HEK293 (cell line): ENCODE data around the gene STX10.

Source experiments
- CTCF ChIA-PET: fragments of 350-600 bp; formaldehyde crosslinking; extraction: SDS; loops from one replicate; lab custom pipeline; 2021; ENCODE audit warnings: antibody characterized with exemption; lab: Yijun Ruan, JAX
- POLR2A ChIA-PET: fragments of 300-600 bp; formaldehyde crosslinking; extraction: SDS; loops from one replicate; lab custom pipeline; 2020; ENCODE audit warnings: antibody characterized with exemption, inconsistent platforms; lab: Yijun Ruan, JAX
- H3K27ac ChIP-seq: fragments of 200-500 bp; sonication (Bioruptor generic); 2 replicates; pipeline ENCODE4 v1.5.1; 2014; ENCODE audit warnings: low read depth, low read length, control low read depth, inconsistent platforms; ENCODE audit errors: extremely low read depth
- H3K36me3 ChIP-seq, 2 experiments: fragments of 200-500 bp in 1 of 2; sonication (Bioruptor generic) in 1 of 2; 1 replicate in 1 of 2; 2 replicates in 1 of 2; pipeline ENCODE4 v1.5.1; 2014 to 2017; ENCODE audit warnings: inconsistent platforms in 2 of 2, low read length in 2 of 2; ENCODE audit not compliant: control insufficient read depth in 2 of 2, insufficient read depth in 1 of 2
- H3K4me1 ChIP-seq: fragments of 200-500 bp; sonication (Bioruptor generic); 2 replicates; pipeline ENCODE4 v1.5.1; 2014; ENCODE audit warnings: mild to moderate bottlenecking, low read length, inconsistent platforms; ENCODE audit not compliant: control insufficient read depth, insufficient read depth
- H3K4me3 ChIP-seq: 2 replicates; pipeline ENCODE4 v1.5.1; 2011; ENCODE audit warnings: low read depth, mild to moderate bottlenecking, control low read depth, low read length, moderate library complexity
- H3K9me3 ChIP-seq: fragments of 200-500 bp; sonication (Bioruptor generic); 2 replicates; pipeline ENCODE4 v1.5.1; 2014; ENCODE audit warnings: low read depth, low read length, inconsistent platforms; ENCODE audit not compliant: control insufficient read depth, insufficient read depth
- IKZF3 ChIP-seq: fragments of 450-650 bp; IDR thresholded peaks from 2 replicates; pipeline ENCODE4 v1.5.0; 2018; ENCODE audit warnings: missing biosample characterization, mild to moderate bottlenecking, missing genetic modification characterization, moderate library complexity
- KLF1 ChIP-seq: fragments of 450-650 bp; formaldehyde crosslinking; IDR thresholded peaks from 2 replicates; pipeline ENCODE4 v1.5.1; 2016; ENCODE audit warnings: missing biosample characterization, missing genetic modification characterization
- KLF8 ChIP-seq: fragments of 450-650 bp; formaldehyde crosslinking; IDR thresholded peaks from 2 replicates; pipeline ENCODE4 v1.5.1; 2016; ENCODE audit warnings: missing biosample characterization, missing genetic modification characterization
- MZF1 ChIP-seq: fragments of 450-650 bp; formaldehyde crosslinking; IDR thresholded peaks from 2 replicates; pipeline ENCODE4 v1.5.1; 2017; ENCODE audit warnings: missing biosample characterization, missing genetic modification characterization, borderline replicate concordance
- PRDM1 ChIP-seq: fragments of 450-650 bp; formaldehyde crosslinking; IDR thresholded peaks from 2 replicates; pipeline ENCODE4; 2016; ENCODE audit warnings: missing biosample characterization, missing genetic modification characterization
- SP2 ChIP-seq: fragments of 450-650 bp; formaldehyde crosslinking; IDR thresholded peaks from 2 replicates; pipeline ENCODE4 v1.5.1; 2016; ENCODE audit warnings: missing biosample characterization, missing genetic modification characterization
- TCF7L2 ChIP-seq: IDR thresholded peaks from 2 replicates; pipeline ENCODE4 v1.6.1; 2011; ENCODE audit warnings: low read depth, mild to moderate bottlenecking, inconsistent platforms, low read length, moderate library complexity, borderline replicate concordance
- ZBTB48 ChIP-seq: fragments of 450-650 bp; formaldehyde crosslinking; IDR thresholded peaks from 2 replicates; pipeline ENCODE4 v1.5.1; 2016; ENCODE audit warnings: missing biosample characterization, missing genetic modification characterization
- ZFP69B ChIP-seq: fragments of 450-650 bp; formaldehyde crosslinking; IDR thresholded peaks from 2 replicates; pipeline ENCODE4 v1.5.1; 2016; ENCODE audit warnings: missing biosample characterization, missing genetic modification characterization
- ZNF121 ChIP-seq: fragments of 450-650 bp; formaldehyde crosslinking; IDR thresholded peaks from 2 replicates; pipeline ENCODE4 v1.5.1; 2016; ENCODE audit warnings: missing biosample characterization, missing genetic modification characterization
- ZNF146 ChIP-seq: fragments of 450-650 bp; formaldehyde crosslinking; IDR thresholded peaks from 2 replicates; pipeline ENCODE4 v1.5.1; 2016; ENCODE audit warnings: missing biosample characterization, missing genetic modification characterization
- ZNF16 ChIP-seq: fragments of 450-650 bp; formaldehyde crosslinking; IDR thresholded peaks from 2 replicates; pipeline ENCODE4 v1.5.1; 2016; ENCODE audit warnings: low read depth, missing biosample characterization, missing genetic modification characterization
- ZNF174 ChIP-seq: fragments of 450-650 bp; formaldehyde crosslinking; IDR thresholded peaks from 2 replicates; pipeline ENCODE4 v1.5.0; 2017; ENCODE audit warnings: missing biosample characterization, mild to moderate bottlenecking, missing genetic modification characterization
- ZNF175 ChIP-seq: fragments of 450-650 bp; formaldehyde crosslinking; IDR thresholded peaks from 2 replicates; pipeline ENCODE4 v1.5.1; 2016; ENCODE audit warnings: missing biosample characterization, missing genetic modification characterization
- ZNF211 ChIP-seq: fragments of 450-650 bp; formaldehyde crosslinking; IDR thresholded peaks from 2 replicates; pipeline ENCODE4 v1.5.1; 2016; ENCODE audit warnings: low read depth, missing biosample characterization, missing genetic modification characterization
- ZNF266 ChIP-seq: fragments of 450-650 bp; formaldehyde crosslinking; IDR thresholded peaks from 2 replicates; pipeline ENCODE4 v1.5.1; 2016; ENCODE audit warnings: missing biosample characterization, missing genetic modification characterization, low read depth
- ZNF274 ChIP-seq, 2 experiments: fragments of 200-500 bp in 1 of 2; fragments of 450-650 bp in 1 of 2; sonication (Bioruptor generic) in 1 of 2; formaldehyde crosslinking in 1 of 2; IDR thresholded peaks; 2 replicates each; pipeline versions ENCODE4 v1.5.1 to v1.6.1; 2014 to 2016; ENCODE audit warnings: borderline replicate concordance in 1 of 2, inconsistent platforms in 1 of 2, low read length in 1 of 2, missing biosample characterization in 1 of 2, missing genetic modification characterization in 1 of 2
- ZNF341 ChIP-seq: fragments of 450-650 bp; formaldehyde crosslinking; IDR thresholded peaks from 2 replicates; pipeline ENCODE4; 2016; ENCODE audit warnings: low read depth, missing biosample characterization, missing genetic modification characterization
- ZNF37A ChIP-seq: fragments of 450-650 bp; IDR thresholded peaks from 2 replicates; pipeline ENCODE4 v1.5.1; 2018; ENCODE audit warnings: missing biosample characterization, missing genetic modification characterization
- ZNF433 ChIP-seq: fragments of 450-650 bp; formaldehyde crosslinking; IDR thresholded peaks from 2 replicates; pipeline ENCODE4 v1.5.1; 2016; ENCODE audit warnings: missing biosample characterization, missing genetic modification characterization, low read depth
- ZNF473 ChIP-seq: fragments of 450-650 bp; formaldehyde crosslinking; IDR thresholded peaks from 2 replicates; pipeline ENCODE4 v1.5.1; 2017; ENCODE audit warnings: missing biosample characterization, missing genetic modification characterization
- ZNF521 ChIP-seq: fragments of 450-650 bp; formaldehyde crosslinking; IDR thresholded peaks from 2 replicates; pipeline ENCODE4 v1.5.1; 2017; ENCODE audit warnings: missing biosample characterization, mild to moderate bottlenecking, missing genetic modification characterization
- ZNF626 ChIP-seq: fragments of 450-650 bp; sonication (Bioruptor Pico); formaldehyde crosslinking; IDR thresholded peaks from 2 replicates; pipeline ENCODE4 v1.5.1; 2018; ENCODE audit warnings: missing biosample characterization, missing genetic modification characterization, inconsistent platforms
- ZNF777 ChIP-seq: fragments of 450-650 bp; formaldehyde crosslinking; IDR thresholded peaks from 2 replicates; pipeline ENCODE4 v1.5.1; 2017; ENCODE audit warnings: missing biosample characterization, missing genetic modification characterization, borderline replicate concordance
- TF ChIP-seq, protein P1 (sequence below): fragments of 450-650 bp; formaldehyde crosslinking; IDR thresholded peaks from 2 replicates; pipeline ENCODE4 v1.5.1; 2016; ENCODE audit warnings: missing biosample characterization, missing genetic modification characterization
- TF ChIP-seq, protein P2 (sequence below): fragments of 450-650 bp; IDR thresholded peaks from 2 replicates; pipeline ENCODE4 v1.5.1; 2018; ENCODE audit warnings: missing biosample characterization, missing genetic modification characterization
- TF ChIP-seq, protein P3 (sequence below): fragments of 450-650 bp; formaldehyde crosslinking; IDR thresholded peaks from 2 replicates; pipeline ENCODE4 v1.5.1; 2016; ENCODE audit warnings: missing biosample characterization, missing genetic modification characterization, low read depth
- TF ChIP-seq, protein P4 (sequence below): fragments of 450-650 bp; IDR thresholded peaks from 2 replicates; pipeline ENCODE4 v1.5.1; 2018; ENCODE audit warnings: missing biosample characterization, mild to moderate bottlenecking, missing genetic modification characterization

Gene STX10

DNA sequence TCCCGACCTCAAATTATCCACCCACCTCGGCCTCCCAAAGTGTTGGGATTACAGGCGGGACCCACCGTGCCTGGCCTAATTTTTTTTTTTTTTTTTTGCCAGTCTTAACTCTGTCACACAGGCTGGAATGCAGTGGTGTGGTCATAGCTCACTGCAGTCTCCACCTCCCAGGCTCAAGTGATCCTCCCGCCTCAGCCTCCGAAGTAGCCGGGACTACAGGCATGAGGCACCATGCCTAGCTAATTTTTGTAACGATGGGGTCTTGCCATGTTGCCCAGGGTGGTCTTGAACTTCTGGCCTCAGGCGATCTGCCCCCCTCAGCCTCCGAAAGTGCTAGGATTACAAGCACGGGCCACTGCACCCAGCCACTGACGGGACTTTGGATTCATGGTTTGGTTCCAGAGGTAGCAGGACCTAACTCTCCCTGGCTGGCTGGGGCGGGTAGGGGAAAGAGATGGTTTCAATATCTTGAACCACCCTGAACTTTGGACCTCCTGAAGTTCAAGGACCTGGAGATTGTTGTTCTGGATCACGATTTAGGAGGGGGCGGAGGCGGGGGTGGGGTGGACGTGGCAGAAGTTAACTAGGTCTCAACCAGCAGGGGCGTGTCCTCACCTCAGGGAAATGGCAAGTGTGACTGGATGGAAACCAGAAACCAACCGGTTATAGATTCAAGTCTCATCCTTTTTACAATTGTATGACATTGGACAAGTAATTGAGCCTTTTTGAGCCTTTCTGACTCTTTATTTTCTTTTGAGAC lies 40.8 kb upstream of the STX10 start:
- H3K9me3 ChIP-seq: no peaks in the 10 kb centered on the region
- H3K27ac ChIP-seq: no peak overlapping the region
- CTCF ChIA-PET: interaction anchor here (0.6 to 0.8 kb wide), 3 partner anchors 9 to 688 kb away, joined by 3 to 7 read pairs (median 3); no protein-coding TSS in a partner anchor
- no peak overlapping the region for H3K4me3 ChIP-seq
- POLR2A ChIA-PET: interaction anchor here (1.1 kb wide), 1 partner anchor 38 kb away, joined by 5 read pairs; no protein-coding TSS in a partner anchor
- H3K4me1 ChIP-seq: no peaks in the 10 kb centered on the region
- H3K36me3 ChIP-seq: no peaks in the 10 kb centered on the region
- TF ChIP-seq ZNF777 (tag by site-specific recombination) (no peak), PRDM1 (tag by site-specific recombination) (no peak), ZNF37A (no peak), ZFP69B (tag by site-specific recombination) (0 out of 2 replicates have a peak, but pooled peaks have one; percentile 65), KLF8 (tag by site-specific recombination) (no peak), ZNF175 (tag by site-specific recombination) (no peak), ZNF626 (tag by site-specific recombination) (no peak), KLF1 (tag by site-specific recombination) (peak; percentile 27), TCF7L2 (no peak), ZNF266 (tag by site-specific recombination) (no peak)
- TF ChIP-seq, protein P1, sequence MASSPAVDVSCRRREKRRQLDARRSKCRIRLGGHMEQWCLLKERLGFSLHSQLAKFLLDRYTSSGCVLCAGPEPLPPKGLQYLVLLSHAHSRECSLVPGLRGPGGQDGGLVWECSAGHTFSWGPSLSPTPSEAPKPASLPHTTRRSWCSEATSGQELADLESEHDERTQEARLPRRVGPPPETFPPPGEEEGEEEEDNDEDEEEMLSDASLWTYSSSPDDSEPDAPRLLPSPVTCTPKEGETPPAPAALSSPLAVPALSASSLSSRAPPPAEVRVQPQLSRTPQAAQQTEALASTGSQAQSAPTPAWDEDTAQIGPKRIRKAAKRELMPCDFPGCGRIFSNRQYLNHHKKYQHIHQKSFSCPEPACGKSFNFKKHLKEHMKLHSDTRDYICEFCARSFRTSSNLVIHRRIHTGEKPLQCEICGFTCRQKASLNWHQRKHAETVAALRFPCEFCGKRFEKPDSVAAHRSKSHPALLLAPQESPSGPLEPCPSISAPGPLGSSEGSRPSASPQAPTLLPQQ (tag by site-specific recombination): 0 out of 2 replicates have a peak, but pooled peaks have one; percentile 20
- TF ChIP-seq, protein P2, sequence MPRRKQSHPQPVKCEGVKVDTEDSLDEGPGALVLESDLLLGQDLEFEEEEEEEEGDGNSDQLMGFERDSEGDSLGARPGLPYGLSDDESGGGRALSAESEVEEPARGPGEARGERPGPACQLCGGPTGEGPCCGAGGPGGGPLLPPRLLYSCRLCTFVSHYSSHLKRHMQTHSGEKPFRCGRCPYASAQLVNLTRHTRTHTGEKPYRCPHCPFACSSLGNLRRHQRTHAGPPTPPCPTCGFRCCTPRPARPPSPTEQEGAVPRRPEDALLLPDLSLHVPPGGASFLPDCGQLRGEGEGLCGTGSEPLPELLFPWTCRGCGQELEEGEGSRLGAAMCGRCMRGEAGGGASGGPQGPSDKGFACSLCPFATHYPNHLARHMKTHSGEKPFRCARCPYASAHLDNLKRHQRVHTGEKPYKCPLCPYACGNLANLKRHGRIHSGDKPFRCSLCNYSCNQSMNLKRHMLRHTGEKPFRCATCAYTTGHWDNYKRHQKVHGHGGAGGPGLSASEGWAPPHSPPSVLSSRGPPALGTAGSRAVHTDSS (tag by site-specific recombination): no peak
- TF ChIP-seq, all 188 proteins: peak for 3

DNA sequence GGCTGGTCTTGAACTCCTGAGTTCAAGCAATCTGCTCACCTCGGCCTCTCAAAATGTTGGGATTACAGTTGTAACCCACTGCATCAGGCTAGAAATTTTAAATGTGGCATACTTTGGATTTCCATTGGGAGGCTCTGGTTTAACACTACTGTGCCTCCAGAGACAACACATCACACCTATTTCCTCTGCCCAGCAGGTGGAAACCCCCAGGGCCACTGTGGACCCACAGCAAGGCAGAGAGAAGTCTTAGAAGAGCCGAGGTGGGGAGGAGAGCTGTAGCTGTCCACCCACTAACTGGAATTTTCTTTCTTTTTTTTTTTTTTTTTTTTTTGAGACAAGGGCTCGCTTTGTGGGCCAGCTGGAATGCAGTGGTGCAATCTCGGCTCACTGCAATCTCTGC lies 39.4 kb upstream of the STX10 start:
- Histone ChIP-seq H3K4me1 (no peaks in the 10 kb centered on the region), H3K4me3 (no peak overlapping the region), H3K27ac (no peak overlapping the region), H3K9me3 (no peaks in the 10 kb centered on the region), H3K36me3 (no peaks in the 10 kb centered on the region)
- TF ChIP-seq ZNF121 (no peak), ZNF16 (tag by site-specific recombination) (no peak), ZNF433 (tag by site-specific recombination) (no peak), ZBTB48 (tag by site-specific recombination) (no peak), SP2 (no peak), ZNF521 (tag by site-specific recombination) (no peak), ZNF146 (no peak), ZNF473 (tag by site-specific recombination) (no peak), ZNF341 (tag by site-specific recombination) (no peak), MZF1 (no peak), ZNF274 (IDR thresholded peaks at IDR 0.05; ENCODE audit: low read length) (no peak), ZNF274 (tag by site-specific recombination; IDR thresholded peaks at IDR 0.05; ENCODE audit: borderline replicate concordance) (no peak), ZNF174 (tag by site-specific recombination) (no peak), ZNF211 (no peak), IKZF3 (tag by site-specific recombination) (no peak)
- TF ChIP-seq, protein P3, sequence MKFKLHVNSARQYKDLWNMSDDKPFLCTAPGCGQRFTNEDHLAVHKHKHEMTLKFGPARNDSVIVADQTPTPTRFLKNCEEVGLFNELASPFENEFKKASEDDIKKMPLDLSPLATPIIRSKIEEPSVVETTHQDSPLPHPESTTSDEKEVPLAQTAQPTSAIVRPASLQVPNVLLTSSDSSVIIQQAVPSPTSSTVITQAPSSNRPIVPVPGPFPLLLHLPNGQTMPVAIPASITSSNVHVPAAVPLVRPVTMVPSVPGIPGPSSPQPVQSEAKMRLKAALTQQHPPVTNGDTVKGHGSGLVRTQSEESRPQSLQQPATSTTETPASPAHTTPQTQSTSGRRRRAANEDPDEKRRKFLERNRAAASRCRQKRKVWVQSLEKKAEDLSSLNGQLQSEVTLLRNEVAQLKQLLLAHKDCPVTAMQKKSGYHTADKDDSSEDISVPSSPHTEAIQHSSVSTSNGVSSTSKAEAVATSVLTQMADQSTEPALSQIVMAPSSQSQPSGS (tag by site-specific recombination): no peak
- TF ChIP-seq, protein P4, sequence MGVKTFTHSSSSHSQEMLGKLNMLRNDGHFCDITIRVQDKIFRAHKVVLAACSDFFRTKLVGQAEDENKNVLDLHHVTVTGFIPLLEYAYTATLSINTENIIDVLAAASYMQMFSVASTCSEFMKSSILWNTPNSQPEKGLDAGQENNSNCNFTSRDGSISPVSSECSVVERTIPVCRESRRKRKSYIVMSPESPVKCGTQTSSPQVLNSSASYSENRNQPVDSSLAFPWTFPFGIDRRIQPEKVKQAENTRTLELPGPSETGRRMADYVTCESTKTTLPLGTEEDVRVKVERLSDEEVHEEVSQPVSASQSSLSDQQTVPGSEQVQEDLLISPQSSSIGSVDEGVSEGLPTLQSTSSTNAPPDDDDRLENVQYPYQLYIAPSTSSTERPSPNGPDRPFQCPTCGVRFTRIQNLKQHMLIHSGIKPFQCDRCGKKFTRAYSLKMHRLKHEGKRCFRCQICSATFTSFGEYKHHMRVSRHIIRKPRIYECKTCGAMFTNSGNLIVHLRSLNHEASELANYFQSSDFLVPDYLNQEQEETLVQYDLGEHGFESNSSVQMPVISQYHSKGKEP (tag by site-specific recombination): no peak
- ChIA-PET POLR2A (interaction anchor here (0.6 to 1.1 kb wide), 4 partner anchors 22 to 98 kb away, joined by 3 to 5 read pairs (median 4); no protein-coding TSS in a partner anchor), CTCF (interaction anchor here (0.7 kb wide), 2 partner anchors 25 to 221 kb away, joined by 3 to 7 read pairs; no protein-coding TSS in a partner anchor)
